ENCODE results near the gene PTPRM.

Gene PTPRM

DNA sequence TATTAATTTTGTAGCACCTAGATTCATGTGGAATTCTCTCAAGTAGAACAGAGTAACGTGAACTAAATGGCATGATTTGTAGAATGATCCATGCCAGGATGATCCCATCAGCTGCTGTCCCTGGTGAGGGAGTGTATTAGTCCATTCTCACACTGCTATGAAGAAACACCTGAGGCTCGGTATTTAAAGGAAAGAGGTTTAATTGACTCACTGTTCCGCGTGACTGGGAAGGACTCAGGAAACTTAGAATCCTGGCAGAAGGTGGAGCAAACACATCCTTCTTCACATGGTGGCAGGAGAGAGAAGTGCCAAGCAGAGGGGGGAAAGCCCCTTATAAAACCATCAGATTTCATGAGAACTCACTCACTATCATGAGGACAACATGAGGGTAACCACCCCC is 312.6 kb downstream of the PTPRM start:
- H3K27ac ChIP-seq = no peak overlapping the region
- TF ChIP-seq, protein P1, sequence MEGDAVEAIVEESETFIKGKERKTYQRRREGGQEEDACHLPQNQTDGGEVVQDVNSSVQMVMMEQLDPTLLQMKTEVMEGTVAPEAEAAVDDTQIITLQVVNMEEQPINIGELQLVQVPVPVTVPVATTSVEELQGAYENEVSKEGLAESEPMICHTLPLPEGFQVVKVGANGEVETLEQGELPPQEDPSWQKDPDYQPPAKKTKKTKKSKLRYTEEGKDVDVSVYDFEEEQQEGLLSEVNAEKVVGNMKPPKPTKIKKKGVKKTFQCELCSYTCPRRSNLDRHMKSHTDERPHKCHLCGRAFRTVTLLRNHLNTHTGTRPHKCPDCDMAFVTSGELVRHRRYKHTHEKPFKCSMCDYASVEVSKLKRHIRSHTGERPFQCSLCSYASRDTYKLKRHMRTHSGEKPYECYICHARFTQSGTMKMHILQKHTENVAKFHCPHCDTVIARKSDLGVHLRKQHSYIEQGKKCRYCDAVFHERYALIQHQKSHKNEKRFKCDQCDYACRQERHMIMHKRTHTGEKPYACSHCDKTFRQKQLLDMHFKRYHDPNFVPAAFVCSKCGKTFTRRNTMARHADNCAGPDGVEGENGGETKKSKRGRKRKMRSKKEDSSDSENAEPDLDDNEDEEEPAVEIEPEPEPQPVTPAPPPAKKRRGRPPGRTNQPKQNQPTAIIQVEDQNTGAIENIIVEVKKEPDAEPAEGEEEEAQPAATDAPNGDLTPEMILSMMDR (conservative IDR thresholded peaks at IDR 0.05) = no peak

DNA sequence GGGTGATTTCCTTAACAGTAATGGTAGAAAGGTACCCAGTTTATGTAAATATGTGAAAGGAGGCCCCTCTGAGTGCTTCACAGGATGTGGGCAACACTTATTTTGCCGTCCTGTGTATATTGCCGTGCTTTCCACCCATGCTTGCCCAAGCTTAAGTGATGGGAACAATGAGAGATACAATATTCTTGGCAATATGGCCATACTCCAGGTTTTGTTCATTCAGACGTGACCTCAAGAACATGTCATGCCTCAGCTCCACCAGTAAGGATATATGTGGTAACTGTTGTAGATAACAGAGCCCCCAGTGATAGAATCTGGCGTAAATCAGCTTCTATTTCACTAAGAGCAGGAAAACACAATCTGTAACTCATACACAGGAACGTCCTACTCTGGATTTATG is 318.7 kb downstream of the PTPRM start:
- no peak overlapping the region for H3K27ac ChIP-seq
- TF ChIP-seq, protein P1 (conservative IDR thresholded peaks at IDR 0.05) = no peak

GRCh38 chr18:7886436-7886835 is 319.3 kb downstream of the PTPRM start:
- H3K27ac ChIP-seq = no peak overlapping the region
- TF ChIP-seq, protein P1 (conservative IDR thresholded peaks at IDR 0.05) = no peak

DNA sequence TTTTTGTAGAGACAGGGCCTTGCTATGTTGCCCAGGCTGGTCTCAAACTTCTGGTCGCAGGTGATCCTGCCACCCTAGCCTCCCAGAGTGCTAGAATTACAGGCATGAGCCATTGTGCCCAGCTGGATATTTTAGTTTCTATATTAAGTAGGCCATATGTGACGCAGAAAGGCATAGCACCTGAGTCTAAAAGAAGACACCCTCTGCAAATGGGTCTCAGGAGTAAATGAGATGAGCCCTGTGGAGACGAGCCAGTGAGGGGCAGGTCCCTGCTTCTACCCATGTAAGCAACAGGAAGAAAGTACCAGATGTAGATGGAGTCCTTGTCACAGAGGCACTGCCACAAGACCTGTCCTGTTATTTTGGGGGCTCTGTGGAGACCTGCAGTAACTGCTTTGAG is 322.4 kb downstream of the PTPRM start:
- TF ChIP-seq, protein P1 (conservative IDR thresholded peaks at IDR 0.05) = no peak
- no peak overlapping the region for H3K27ac ChIP-seq

DNA sequence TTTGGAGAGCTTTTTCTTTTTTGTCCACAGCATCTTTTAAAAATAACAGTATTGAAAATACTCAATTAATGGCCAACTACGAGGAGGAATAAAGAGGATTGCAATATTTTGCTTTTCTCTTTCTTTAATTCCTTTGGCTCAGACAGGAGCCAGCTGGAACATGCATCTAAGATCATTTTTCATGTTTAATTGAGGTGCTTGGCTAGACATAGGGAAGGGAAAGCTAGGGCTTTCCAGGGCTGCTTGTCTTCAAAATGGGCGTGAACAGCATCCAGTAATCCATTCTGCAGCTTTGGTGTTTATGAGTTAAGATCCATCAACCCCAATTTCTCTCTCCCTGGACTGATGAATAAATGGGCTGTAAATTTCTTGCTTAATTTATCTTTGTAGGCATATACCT is 323.0 kb downstream of the PTPRM start:
- no peak overlapping the region for H3K27ac ChIP-seq

GRCh38 chr18:7892556-7892955 is 325.4 kb downstream of the PTPRM start:
- TF ChIP-seq, protein P1 (conservative IDR thresholded peaks at IDR 0.05) = no peak

More for the DNA sequence above, 323.0 kb downstream of the PTPRM start:
- TF ChIP-seq, protein P1 (conservative IDR thresholded peaks at IDR 0.05) = no peak

DNA sequence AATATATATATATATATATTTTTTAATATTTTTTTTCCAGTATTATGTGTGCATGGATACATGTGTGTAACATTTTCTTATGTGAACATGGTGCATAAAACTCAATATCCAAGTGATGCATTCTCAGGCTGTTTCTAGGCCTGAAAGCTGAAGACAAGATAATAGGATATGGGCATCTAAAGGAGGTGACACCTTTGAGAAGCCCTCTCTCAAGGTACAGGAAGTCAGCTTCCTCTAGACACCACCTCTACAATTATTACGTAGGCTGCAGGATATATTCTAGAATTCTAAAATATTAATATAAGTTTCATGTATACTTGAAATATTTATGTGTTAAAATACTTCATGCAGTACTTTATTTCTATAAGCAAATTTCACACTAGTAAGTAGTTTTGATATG is 327.5 kb downstream of the PTPRM start:
- H3K27ac ChIP-seq = no peak overlapping the region
- TF ChIP-seq, protein P1 (conservative IDR thresholded peaks at IDR 0.05) = no peak

More at GRCh38 chr18:7892556-7892955, 325.4 kb downstream of the PTPRM start:
- no peak overlapping the region for H3K27ac ChIP-seq
